ENCODE data around the gene ZBTB22. TPM values are rescaled to one million over a fixed set of nuclear protein-coding genes. Genes with fewer than 3 reads are reported as not detected.

Gene ZBTB22
- total RNA-seq, 2 donors from 2014 or later: 14.9 to 16.1 TPM

DNA sequence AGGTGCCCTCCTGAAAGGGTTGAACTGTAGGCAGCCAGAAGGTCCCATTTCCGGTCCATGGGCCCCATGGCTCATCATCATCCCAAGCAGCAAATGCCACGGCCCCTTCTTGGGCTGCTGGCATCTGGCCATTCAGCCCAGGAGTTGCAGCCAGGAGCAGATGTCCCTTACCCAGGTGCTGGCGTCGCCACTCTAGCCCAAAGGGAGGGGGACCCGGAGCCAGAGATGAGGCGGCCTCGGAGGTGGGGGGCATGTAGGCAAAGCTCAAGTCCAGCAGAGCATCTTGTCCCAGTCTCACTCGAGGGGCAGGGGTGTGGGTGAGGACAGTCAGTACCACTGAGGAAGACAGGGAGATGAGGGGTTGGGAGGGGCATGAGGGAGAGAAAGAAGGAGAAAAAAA lies 12.5 kb downstream of the ZBTB22 start:
- Mint-ChIP-seq H3K4me3 (no peak overlapping the region), H3K27ac (peak overlapping the region; percentile 13)

DNA sequence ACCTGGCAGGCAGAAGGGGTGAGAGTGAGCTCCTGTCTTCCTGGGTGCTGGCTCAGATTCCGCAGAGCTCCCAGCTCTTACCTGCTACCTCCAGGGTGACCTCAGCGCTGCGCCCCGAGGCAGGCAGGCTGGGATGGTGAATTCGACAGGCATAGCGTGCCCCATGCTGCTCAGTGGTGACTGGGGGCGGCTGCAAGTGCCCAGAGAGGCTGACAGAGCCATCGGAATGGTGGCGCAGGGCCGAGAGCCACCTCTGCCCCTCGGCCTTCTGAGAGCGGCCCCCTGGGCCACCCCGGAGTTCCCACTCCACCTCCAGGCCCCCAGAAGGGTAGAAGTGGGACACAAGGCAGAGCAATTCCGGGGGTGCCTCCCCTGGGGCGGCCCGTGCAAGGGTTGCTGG lies 13.3 kb downstream of the ZBTB22 start:
- Mint-ChIP-seq H3K36me3 (ENCODE audit: insufficient read depth in 2 of 2) (peaks cover 16 to 38% of the 10 kb centered on the region in 2 donors), H3K4me3 (no peak overlapping the region), H3K27ac (no peak overlapping the region), H3K27me3 (ENCODE audit: low read depth) (no peaks in the 10 kb centered on the region), H3K9me3 (no peaks in the 10 kb centered on the region), H3K4me1 (ENCODE audit: low read depth) (peaks cover 59% of the 10 kb centered on the region)
- no peak for ATAC-seq (replicated peaks in 1 of 2)
- DNase-seq: no peak

More for the DNA sequence above, 12.5 kb downstream of the ZBTB22 start:
- H3K27me3 Mint-ChIP-seq (ENCODE audit: low read depth): no peaks in the 10 kb centered on the region
- ATAC-seq (replicated peaks in 1 of 2): no peak
- no peak for DNase-seq
- peaks cover 10 to 33% of the 10 kb centered on the region in 2 donors for H3K36me3 Mint-ChIP-seq (ENCODE audit: insufficient read depth in 2 of 2)
- peaks cover 55% of the 10 kb centered on the region for H3K4me1 Mint-ChIP-seq (ENCODE audit: low read depth)
- no peaks in the 10 kb centered on the region for H3K9me3 Mint-ChIP-seq

DNA sequence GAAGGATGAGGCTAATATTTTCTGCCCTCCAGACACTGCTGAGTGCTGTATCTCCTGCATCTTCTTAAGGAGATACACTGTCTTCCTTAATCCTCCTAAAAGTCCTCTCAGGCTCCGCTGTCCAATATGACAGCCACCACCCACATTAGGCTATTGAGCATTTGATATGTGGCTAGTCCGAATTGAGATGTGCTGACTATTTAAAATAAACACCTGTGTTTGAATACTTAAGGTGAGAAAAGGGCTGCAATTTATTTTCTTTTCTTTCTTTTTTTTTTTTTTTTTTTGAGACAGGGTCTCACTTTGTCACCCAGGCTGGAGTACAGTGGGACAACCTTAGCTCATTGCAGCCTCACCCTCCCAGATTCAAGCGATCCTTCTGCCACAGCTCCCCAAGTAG lies 15.7 kb downstream of the ZBTB22 start:
- Mint-ChIP-seq H3K9me3 (no peaks in the 10 kb centered on the region), H3K4me3 (no peak overlapping the region), H3K27ac (no peak overlapping the region), H3K4me1 (ENCODE audit: low read depth) (peaks cover 59% of the 10 kb centered on the region), H3K27me3 (ENCODE audit: low read depth) (no peaks in the 10 kb centered on the region), H3K36me3 (ENCODE audit: insufficient read depth in 2 of 2) (peaks cover 16 to 30% of the 10 kb centered on the region in 2 donors)
- ATAC-seq (replicated peaks in 1 of 2) (no peak), DNase-seq (no peak)

- H3K36me3 Mint-ChIP-seq (ENCODE audit: insufficient read depth in 2 of 2): peaks cover 13 to 25% of the 10 kb centered on the region in 2 donors
- DNase-seq (peak; percentile 95), ATAC-seq (replicated peaks in 1 of 2) (peak; percentile 88 to 91)
- no peaks in the 10 kb centered on the region for H3K27me3 Mint-ChIP-seq (ENCODE audit: low read depth)
- H3K4me1 Mint-ChIP-seq (ENCODE audit: low read depth): peaks cover 43% of the 10 kb centered on the region
- no peaks in the 10 kb centered on the region for H3K9me3 Mint-ChIP-seq
- H3K4me3 Mint-ChIP-seq: peak overlapping the region; percentile 98 to 100
- peak overlapping the region; percentile 86 for H3K27ac Mint-ChIP-seq
Measured at GRCh38 chr6:33299237-33299944, 18.2 kb downstream of the ZBTB22 start.

GRCh38 chr6:33298773-33299236 lies 18.7 kb downstream of the ZBTB22 start, which contains the start of gene RGL2:
RGL2 (minus strand) TSS chr6:33298942; CDS start chr6:33298610, 332 bp downstream.
- ATAC-seq (replicated peaks in 1 of 2): peak; percentile 22 to 38
- peaks cover 13 to 26% of the 10 kb centered on the region in 2 donors for H3K36me3 Mint-ChIP-seq (ENCODE audit: insufficient read depth in 2 of 2)

GRCh38 chr6:33297956-33298772 lies 19.4 kb downstream of the ZBTB22 start:
- peak overlapping the region; percentile 98 to 100 for H3K4me3 Mint-ChIP-seq
- H3K36me3 Mint-ChIP-seq (ENCODE audit: insufficient read depth in 2 of 2): peaks cover 10 to 23% of the 10 kb centered on the region in 2 donors
- H3K9me3 Mint-ChIP-seq: no peaks in the 10 kb centered on the region
- no peaks in the 10 kb centered on the region for H3K27me3 Mint-ChIP-seq (ENCODE audit: low read depth)
- ATAC-seq (replicated peaks in 1 of 2) (peak; percentile 26 to 27), DNase-seq (peak; percentile 60 to 70)
- H3K27ac Mint-ChIP-seq: peak overlapping the region; percentile 98
- H3K4me1 Mint-ChIP-seq (ENCODE audit: low read depth): peaks cover 33% of the 10 kb centered on the region

More at GRCh38 chr6:33298773-33299236, 18.7 kb downstream of the ZBTB22 start, which contains the start of gene RGL2:
- DNase-seq: peak; percentile 54 to 69
- Mint-ChIP-seq H3K4me3 (peak within 1 kb of the TSS; percentile 98 to 100), H3K27ac (peak within 1 kb of the TSS; percentile 98), H3K27me3 (ENCODE audit: low read depth) (no peaks in the 10 kb centered on the region), H3K9me3 (no peaks in the 10 kb centered on the region), H3K4me1 (ENCODE audit: low read depth) (peaks cover 39% of the 10 kb centered on the region)

- DNase-seq (no peak), ATAC-seq (replicated peaks in 1 of 2) (no peak)
- H3K4me3 Mint-ChIP-seq: peak overlapping the region; percentile 59 to 62
- H3K27ac Mint-ChIP-seq: peak overlapping the region; percentile 40
- peaks cover 10 to 25% of the 10 kb centered on the region in 2 donors for H3K36me3 Mint-ChIP-seq (ENCODE audit: insufficient read depth in 2 of 2)
- no peaks in the 10 kb centered on the region for H3K27me3 Mint-ChIP-seq (ENCODE audit: low read depth)
- peaks cover 33% of the 10 kb centered on the region for H3K4me1 Mint-ChIP-seq (ENCODE audit: low read depth)
- H3K9me3 Mint-ChIP-seq: no peaks in the 10 kb centered on the region
Measured at GRCh38 chr6:33297406-33297955, 20.1 kb downstream of the ZBTB22 start.

DNA sequence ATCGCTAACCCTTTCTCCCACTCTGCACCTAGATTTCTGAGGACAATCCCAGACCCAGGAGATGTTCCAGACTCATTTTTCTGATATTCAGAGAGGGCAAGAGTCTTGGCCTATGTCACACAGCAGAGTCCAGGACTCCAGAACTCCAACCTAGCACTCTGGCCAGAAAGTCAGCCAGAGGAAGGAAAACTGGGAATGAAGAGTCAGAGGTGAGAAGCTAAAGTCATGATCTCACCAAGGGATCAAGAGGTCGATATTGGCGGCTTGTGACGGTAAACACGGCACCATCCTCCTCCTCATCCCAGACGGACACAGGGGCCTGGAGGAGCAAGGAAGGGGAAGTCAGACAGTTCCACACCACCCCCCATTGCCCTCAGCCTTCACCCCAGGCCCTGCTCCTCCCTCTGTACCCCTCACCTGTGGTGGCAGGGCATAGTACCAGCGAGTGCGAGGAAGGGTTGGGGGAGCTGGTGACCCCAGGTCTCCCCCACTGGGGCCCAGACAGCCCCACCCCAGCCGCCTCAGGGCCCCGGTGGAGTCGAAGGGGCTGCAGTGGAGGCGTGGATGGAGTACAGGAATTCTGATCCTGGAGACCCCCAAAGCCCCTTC lies 20.6 kb downstream of the ZBTB22 start:
- Mint-ChIP-seq H3K27me3 (ENCODE audit: low read depth) (no peaks in the 10 kb centered on the region), H3K4me1 (ENCODE audit: low read depth) (peaks cover 33% of the 10 kb centered on the region), H3K9me3 (no peaks in the 10 kb centered on the region), H3K36me3 (ENCODE audit: insufficient read depth in 2 of 2) (peaks cover 10 to 24% of the 10 kb centered on the region in 2 donors), H3K27ac (peak overlapping the region; percentile 55), H3K4me3 (peak overlapping the region; percentile 59 to 62)
- no peak for DNase-seq
- no peak for ATAC-seq (replicated peaks in 1 of 2)

- H3K9me3 Mint-ChIP-seq: no peaks in the 10 kb centered on the region
- H3K4me3 Mint-ChIP-seq: peak overlapping the region in 1 of 2 donors; percentile 24
- H3K27ac Mint-ChIP-seq: peak overlapping the region; percentile 6
- ATAC-seq (replicated peaks in 1 of 2) (no peak), DNase-seq (no peak)
- H3K36me3 Mint-ChIP-seq (ENCODE audit: insufficient read depth in 2 of 2): peaks cover 8 to 20% of the 10 kb centered on the region in 2 donors
- no peaks in the 10 kb centered on the region for H3K27me3 Mint-ChIP-seq (ENCODE audit: low read depth)
- H3K4me1 Mint-ChIP-seq (ENCODE audit: low read depth): peaks cover 33% of the 10 kb centered on the region
Measured at GRCh38 chr6:33295621-33296369, 21.7 kb downstream of the ZBTB22 start.

DNA sequence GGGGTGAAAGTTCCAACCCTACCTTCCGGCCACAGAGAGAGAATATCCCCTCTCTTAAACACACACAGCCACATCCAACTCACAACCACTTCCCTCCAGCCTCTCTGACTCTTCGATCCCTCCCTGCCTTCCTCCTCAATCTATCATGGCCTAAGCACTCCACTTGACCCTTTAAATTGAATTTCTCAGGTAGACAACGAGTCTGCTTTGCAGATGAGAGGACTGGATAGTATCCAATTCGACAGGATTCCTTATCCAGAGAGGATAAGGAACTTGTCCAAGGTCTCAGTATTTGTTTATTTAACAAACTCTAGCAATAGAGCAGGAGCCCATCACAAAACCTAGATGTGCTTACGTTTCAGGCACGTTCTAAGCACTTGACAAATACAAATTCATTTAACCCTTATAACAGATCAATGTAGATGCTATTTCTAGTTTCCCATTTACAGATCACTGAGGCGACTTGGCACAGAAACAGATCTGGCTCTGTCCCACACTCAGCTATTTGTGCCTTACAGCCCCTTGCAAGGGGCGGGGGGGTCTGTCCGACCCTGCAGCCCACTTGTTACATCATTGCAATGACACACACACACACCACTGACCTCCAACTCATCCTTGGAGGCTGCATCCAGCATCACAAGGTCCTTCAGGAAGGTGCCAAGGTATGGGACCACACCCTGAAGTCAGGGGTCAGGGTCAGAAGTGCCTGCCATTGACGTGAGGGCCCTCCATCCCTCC lies 23.3 kb downstream of the ZBTB22 start:
- no peak overlapping the region for H3K27ac Mint-ChIP-seq
- H3K27me3 Mint-ChIP-seq (ENCODE audit: low read depth): no peaks in the 10 kb centered on the region
- no peak overlapping the region for H3K4me3 Mint-ChIP-seq
- no peak for ATAC-seq (replicated peaks in 1 of 2)
- no peak for DNase-seq
- peaks cover 33% of the 10 kb centered on the region for H3K4me1 Mint-ChIP-seq (ENCODE audit: low read depth)
- peaks cover 3 to 10% of the 10 kb centered on the region in 2 donors for H3K36me3 Mint-ChIP-seq (ENCODE audit: insufficient read depth in 2 of 2)
- no peaks in the 10 kb centered on the region for H3K9me3 Mint-ChIP-seq

DNA sequence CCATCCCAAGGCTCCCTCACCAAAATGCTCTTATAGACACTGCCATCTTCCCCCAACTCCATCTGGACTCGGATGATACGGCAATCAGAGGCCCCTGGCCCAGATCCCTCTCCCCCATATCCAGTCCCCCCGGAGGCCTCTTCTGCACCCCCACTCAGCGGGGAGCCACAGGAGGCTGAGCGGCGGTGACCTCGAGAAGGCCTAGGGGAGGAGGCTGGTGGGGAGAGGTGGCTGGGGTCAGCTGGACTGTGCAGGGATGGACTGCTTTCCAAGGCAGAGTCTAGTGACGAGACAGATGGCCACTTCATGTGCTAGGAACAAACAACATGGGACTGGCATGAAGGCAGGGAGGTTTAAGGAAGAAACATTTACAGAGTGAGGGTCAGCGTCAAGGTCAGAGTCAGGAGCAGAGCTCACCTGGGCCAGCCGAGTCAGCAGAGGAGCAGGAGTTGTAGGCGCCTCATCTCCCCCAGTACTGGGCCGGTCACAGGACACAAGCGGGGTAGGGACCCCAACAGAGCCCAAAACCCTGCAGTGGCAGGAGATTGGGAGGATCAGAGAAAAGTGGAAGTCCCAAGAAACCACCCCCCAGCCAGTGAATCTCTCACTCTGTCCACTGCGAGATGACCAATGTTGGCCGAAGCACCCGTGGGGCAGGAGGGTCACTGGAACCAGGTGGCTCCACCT lies 24.4 kb downstream of the ZBTB22 start:
- DNase-seq (no peak), ATAC-seq (replicated peaks in 1 of 2) (no peak)
- Mint-ChIP-seq H3K36me3 (ENCODE audit: insufficient read depth in 2 of 2) (peaks cover 4 to 11% of the 10 kb centered on the region in 2 donors), H3K9me3 (no peaks in the 10 kb centered on the region), H3K27me3 (ENCODE audit: low read depth) (no peaks in the 10 kb centered on the region), H3K27ac (no peak overlapping the region), H3K4me1 (ENCODE audit: low read depth) (peaks cover 39% of the 10 kb centered on the region), H3K4me3 (no peak overlapping the region)

Data from activated T-cell treated with anti-CD3 and anti-CD28 coated beads, Interleukin-2, amount 50 U/mL, for 72 hours (primary cell).